ENCODE measurements around the gene ITLN2. TPM values are rescaled to one million over a fixed set of nuclear protein-coding genes. Genes with fewer than 3 reads are reported as not detected.
"Not testable (repeated sequence)": the region's sequence is repeated elsewhere in the genome, so short reads cannot be mapped to it uniquely, and the experiment has no call there.

ITLN2 gene
- polyA plus RNA-seq, 1 donor, result not detected

- DNase-seq (ENCODE audit: low read depth), result no peak
These were observed 49.0 kb downstream of the ITLN2 start for GRCh38 chr1:160905617-160905989.

DNA sequence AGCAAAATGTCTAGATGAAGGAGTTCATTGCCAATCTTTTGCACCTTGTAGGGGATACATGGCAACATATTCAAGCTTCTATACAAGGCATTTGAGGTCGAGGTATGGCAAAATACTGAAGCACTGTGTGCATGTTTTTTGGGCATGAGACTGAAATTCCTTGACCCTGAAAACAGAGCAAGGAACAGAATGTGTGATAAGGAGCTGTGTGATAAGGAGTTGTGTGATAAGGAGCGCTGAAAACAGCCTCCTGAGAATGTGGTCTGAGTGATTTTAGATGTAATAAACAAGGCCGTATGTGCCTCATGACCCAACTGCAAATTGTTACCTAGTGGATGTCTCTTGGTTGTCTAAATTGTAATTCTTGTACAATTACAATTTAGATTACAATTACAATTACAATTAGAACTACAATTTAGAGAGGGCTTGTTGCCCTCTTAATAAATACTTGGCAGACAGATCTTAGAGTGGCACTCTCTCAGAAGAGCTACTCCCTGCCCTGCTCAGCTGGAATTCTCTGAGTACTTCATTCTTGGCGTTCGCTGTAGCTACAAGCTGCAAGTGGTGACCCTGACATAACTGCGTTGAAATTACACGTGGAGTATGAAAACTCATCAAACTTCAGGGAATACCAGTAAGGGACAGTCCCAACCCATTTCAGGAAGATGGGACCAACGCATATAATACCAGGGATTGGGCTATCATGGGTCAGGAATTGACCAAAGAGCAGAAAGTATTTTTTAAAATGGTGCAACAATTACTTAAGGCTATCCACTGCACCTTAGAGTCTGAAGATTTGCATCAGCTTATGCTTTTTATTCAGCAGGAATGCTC is 49.6 kb downstream of the ITLN2 start:
- DNase-seq (ENCODE audit: low read depth), result no peak

- not testable (repeated sequence) for DNase-seq (ENCODE audit: low read depth)
These were observed 52.4 kb downstream of the ITLN2 start for GRCh38 chr1:160902251-160902650.

DNA sequence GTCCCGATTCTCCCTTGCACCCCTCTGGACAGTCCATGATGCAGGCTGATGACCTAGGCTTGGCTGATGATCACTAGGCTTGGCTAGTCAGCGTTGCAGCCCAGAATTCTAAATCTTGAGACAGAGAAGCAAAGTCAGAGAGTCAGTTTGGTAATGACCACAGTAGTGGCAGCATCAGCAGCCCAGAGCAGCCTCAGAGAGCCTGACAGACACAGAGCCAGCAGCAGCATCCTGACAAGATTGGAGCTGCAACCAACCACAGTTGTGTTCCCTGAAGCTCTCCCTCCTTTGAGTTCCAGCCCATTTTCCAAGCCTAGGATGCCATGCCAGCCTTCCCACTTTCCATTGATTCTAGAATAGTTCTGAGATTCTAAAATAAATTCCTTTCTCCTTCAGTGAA is 52.8 kb downstream of the ITLN2 start:
- no peak for DNase-seq (ENCODE audit: low read depth)

- not testable (repeated sequence) for DNase-seq (ENCODE audit: low read depth)
These were observed 53.9 kb downstream of the ITLN2 start for GRCh38 chr1:160900683-160901082.

Other genes starting within 250 kb of the ITLN2 start
- gene CD48, start 243.0 kb downstream of the ITLN2 start, polyA plus RNA-seq (ENCODE audit: insufficient read length), result 1.9 TPM
- gene SLAMF7, start 215.6 kb downstream of the ITLN2 start, polyA plus RNA-seq (ENCODE audit: insufficient read length), result 0.46 TPM
- 0.34 TPM for gene LY9, start 158.6 kb downstream of the ITLN2 start, polyA plus RNA-seq (ENCODE audit: insufficient read length)
- gene CD244, start 91.9 kb downstream of the ITLN2 start, polyA plus RNA-seq (ENCODE audit: insufficient read length), result 0.16 TPM
- not detected for gene ITLN1, start 69.6 kb downstream of the ITLN2 start, polyA plus RNA-seq (ENCODE audit: insufficient read length)
- gene F11R, start 66.3 kb upstream of the ITLN2 start, polyA plus RNA-seq (ENCODE audit: insufficient read length), result 11.4 TPM
- 23.6 TPM for gene TSTD1, start 84.2 kb upstream of the ITLN2 start, polyA plus RNA-seq (ENCODE audit: insufficient read length)
- 33.5 TPM for gene USF1, start 91.2 kb upstream of the ITLN2 start, polyA plus RNA-seq (ENCODE audit: insufficient read length)
- 2.4 TPM for gene ARHGAP30, start 115.1 kb upstream of the ITLN2 start, polyA plus RNA-seq (ENCODE audit: insufficient read length)
- 0.09 TPM for gene NECTIN4, start 134.7 kb upstream of the ITLN2 start, polyA plus RNA-seq (ENCODE audit: insufficient read length)
- 0.57 TPM for gene KLHDC9, start 143.6 kb upstream of the ITLN2 start, polyA plus RNA-seq (ENCODE audit: insufficient read length)
- gene PFDN2, start 163.2 kb upstream of the ITLN2 start, polyA plus RNA-seq (ENCODE audit: insufficient read length), result 68.4 TPM
- gene NIT1, start 163.3 kb upstream of the ITLN2 start, polyA plus RNA-seq (ENCODE audit: insufficient read length), result 32.7 TPM
- gene DEDD, start 177.9 kb upstream of the ITLN2 start, polyA plus RNA-seq (ENCODE audit: insufficient read length), result 47.1 TPM
- gene UFC1, start 199.2 kb upstream of the ITLN2 start, polyA plus RNA-seq (ENCODE audit: insufficient read length), result 98.9 TPM
- gene USP21, start 204.7 kb upstream of the ITLN2 start, polyA plus RNA-seq (ENCODE audit: insufficient read length), result 26.6 TPM
- gene PPOX, start 211.6 kb upstream of the ITLN2 start, polyA plus RNA-seq (ENCODE audit: insufficient read length), result 18.2 TPM
- 22.2 TPM for gene B4GALT3, start 222.7 kb upstream of the ITLN2 start, polyA plus RNA-seq (ENCODE audit: insufficient read length)
- 11.8 TPM for gene ADAMTS4, start 244.2 kb upstream of the ITLN2 start, polyA plus RNA-seq (ENCODE audit: insufficient read length)
- gene NDUFS2, start 247.6 kb upstream of the ITLN2 start, polyA plus RNA-seq (ENCODE audit: insufficient read length), result 142 TPM